NCI-H1048 (cell line): ENCODE data around the gene HSH2D.
"Not testable (repeated sequence)": the region's sequence is repeated elsewhere in the genome, so short reads cannot be mapped to it uniquely, and the experiment has no call there.

Experiments
- DNase-seq: peaks from one replicate; lab custom pipeline; 2025; lab: John Stamatoyannopoulos, UW

The HSH2D gene, protein sequence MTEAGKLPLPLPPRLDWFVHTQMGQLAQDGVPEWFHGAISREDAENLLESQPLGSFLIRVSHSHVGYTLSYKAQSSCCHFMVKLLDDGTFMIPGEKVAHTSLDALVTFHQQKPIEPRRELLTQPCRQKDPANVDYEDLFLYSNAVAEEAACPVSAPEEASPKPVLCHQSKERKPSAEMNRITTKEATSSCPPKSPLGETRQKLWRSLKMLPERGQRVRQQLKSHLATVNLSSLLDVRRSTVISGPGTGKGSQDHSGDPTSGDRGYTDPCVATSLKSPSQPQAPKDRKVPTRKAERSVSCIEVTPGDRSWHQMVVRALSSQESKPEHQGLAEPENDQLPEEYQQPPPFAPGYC

DNA sequence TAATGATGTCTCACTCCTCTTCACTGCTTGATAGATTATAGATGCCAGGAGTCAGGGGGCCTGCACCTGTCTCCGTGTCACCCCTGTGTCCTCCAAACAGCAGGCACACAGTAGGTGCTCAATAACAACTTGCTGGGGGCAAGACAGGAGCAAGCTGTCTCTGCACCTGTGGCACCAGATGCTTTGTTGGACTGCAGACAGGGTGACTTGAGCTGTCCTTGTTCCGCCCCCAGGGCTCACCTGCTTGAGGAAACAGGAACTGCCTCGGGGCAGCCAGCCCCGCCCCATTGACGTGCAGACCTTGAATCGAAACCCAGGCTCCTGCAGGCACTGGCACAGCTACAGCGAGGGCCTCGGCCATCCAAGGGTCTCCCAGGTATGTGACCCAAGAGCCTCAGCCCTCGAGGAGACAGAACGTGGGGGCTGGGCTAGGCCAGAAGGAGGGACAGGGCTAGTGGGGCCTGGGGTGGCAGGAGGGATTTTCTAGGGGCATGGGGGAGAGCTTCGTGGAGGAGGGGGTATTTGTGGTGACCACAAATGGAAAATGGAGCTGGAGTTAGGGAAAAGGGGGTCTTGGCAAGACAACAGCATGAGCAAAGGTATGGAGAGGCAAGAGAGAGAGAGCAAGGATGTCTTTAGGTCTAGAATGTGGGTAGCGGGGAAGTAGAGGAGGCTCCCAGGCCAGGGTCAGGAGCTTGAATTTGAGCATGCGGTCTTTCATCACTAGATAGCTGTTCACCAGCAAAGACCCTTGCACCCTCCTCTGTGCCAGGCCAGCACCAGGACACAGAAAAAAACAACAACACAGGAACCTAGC, at the start of gene HSH2D:
HSH2D (plus strand) TSS at position 287 of the 817 bp plus-strand sequence. CDS start 5,066 bp downstream, outside the sequence.
- no peak for DNase-seq

DNA sequence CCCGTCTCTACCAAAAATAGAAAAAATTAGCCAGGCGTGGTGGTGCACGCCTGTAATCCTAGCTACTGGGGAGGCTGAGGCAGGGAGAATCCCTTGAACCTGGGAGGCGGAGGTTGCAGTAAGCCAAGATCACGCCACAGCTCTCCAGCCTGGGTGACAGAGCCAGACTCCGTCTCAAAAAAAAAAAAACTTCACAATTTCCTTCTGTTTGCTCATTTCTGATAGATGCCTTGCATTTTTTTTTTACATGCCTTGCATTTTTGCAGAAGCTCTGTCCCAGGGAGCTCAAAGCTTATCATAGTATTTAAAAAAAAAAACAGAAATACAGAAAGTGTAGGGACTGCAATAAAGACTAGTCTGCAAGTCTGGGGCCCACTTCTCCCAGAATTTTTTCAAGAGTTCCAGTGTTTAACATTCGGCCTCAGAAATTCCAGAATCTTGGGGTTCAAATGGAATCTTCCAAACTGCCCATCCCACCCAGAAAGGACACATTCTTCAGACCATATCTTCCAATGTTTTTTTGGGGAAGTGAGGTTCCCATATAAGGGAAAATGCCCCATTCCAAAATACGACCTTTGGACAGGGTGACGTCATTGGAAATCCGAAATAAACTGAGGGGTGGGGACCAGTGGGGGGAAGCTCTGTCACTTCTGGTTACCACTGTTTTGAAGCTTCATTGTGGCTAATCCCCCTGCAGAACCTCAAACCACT, 49.0 kb upstream of the HSH2D start:
- DNase-seq, result no peak

DNA sequence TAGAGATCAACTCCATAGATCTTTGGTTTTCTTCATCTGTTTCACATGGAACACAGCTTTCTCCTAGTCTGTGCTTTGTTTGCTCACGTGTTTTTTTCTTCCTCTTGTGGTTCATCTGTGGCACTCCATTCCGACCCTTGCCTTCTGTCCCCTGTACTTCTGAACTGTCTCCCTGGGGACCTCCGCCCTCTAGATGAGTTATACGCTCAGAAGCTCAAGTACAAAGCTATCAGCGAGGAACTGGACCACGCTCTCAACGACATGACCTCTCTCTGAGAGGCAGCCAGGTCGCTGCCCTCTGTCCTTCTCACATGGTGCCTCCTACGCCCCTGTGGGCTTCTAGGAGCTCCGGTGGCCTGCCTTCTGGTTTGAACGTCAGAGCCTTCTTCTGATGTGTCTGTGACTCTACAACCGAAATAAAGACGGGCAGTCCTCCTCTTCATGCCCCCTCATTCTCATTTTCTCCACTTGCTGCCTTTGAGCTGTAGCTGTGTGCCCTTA, 48.4 kb upstream of the HSH2D start:
- DNase-seq, result no peak

DNA sequence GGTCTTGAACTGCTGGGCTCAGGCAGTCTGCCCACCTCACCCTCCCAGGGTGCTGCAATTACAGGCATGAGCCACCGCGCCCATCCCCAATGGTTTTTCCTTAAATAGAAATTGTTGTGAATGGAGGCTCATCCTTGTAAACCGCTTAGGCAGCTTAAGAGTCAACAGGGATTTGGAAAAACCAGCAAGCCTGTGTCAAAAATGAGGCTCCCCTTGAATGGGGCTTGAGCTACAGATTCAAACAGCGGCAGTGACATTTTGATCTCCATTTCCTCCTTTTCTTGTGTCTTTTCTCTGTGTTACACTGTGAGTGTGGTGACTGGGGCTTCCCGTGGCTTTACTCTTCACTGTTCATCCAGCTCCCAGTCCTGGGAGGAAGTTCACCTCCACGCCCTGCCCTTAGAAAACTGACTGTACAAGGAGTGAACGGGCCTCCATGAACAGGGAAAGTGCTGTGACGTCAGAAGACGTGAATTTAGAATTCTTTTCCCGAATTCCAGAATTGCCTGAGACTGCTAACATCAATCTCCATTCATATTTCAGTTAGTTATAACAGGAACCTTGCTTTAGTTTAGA, 47.1 kb upstream of the HSH2D start:
- DNase-seq, result no peak

DNA sequence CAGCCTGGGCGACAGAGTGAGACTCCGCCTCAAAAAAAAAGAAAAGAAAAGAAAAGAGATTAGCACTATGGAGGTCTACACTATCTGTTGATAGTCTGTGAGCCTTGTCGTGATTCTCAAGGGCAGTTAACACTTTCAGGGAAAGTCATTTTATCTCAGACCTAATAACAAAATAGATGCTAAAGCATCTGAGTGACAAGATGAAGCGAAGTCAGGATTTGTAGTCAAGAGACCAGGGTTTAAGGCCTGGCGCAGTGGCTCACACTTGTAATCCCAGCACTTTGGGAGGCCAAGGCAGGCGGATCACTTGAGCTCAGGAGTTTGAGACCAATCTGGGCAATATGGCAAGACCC, 45.1 kb upstream of the HSH2D start:
- DNase-seq, result no peak

DNA sequence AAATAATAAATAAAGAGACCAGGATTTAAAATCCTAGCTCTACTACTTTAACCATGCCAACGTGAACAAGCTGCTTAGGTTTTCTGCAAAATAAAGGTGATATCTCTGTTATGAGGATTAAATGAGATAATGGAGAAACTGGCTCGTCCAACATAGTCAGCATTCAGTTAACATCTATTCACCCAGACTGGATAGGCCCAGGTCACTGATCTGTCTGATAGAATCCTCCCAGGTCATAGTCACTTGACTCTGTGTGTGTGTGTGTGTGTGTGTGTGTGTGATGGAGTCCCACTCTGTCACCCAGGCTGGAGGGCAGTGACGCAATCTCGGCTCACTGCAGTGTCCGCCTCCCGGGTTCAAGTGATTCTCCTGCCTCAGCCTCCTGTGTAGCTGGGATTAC, 44.7 kb upstream of the HSH2D start:
- DNase-seq, result no peak

DNA sequence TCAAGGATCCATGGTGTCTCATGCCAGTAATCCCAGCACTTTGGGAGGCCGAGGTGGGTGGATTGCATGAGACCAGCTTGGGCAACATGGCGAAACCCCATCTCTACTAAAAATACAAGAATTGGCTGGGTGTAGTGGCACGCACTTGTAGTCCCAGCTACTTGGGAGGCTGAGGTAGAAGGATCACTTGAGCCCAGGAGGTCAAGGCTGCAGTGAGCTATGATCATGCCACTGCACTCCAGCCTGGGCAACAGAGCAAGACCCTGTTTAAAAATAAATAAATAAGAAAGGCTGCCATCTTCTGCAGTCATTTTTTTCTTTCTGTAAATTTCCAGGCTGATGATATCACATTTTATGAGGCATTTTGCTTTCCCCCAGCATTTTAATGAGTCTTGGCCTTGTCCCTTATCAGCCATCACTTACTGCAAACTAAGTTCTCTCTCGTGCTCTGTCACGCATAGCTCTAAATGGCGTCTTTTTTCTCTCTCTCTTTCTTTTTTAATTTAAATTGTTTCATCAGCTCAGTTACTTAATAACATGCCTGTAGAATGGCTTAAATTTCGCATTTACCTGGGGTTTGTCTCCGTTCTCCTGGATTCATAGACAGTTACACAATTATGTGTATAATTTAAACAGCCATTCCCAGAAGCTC, 44.0 kb upstream of the HSH2D start:
- not testable (repeated sequence) for DNase-seq

DNA sequence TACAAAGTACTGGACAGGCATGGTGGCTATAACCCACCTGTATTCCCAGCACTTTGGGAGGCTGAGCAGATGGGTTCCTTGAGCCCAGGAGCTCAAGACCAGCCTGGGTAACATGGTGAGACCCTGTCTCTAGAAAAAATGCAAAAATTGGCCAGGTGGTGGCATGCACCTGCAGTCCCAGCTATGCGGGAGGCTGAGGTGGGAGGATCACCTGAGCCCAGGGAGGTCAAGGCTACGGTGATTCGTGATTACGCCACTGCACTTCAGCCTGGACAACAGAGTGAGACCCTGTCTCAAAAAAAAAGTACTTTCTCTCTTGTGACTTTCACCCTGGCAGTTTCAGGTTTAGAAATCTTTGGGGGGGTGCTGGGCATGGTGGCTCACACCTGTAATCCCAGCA, 43.0 kb upstream of the HSH2D start:
- DNase-seq, result no peak

DNA sequence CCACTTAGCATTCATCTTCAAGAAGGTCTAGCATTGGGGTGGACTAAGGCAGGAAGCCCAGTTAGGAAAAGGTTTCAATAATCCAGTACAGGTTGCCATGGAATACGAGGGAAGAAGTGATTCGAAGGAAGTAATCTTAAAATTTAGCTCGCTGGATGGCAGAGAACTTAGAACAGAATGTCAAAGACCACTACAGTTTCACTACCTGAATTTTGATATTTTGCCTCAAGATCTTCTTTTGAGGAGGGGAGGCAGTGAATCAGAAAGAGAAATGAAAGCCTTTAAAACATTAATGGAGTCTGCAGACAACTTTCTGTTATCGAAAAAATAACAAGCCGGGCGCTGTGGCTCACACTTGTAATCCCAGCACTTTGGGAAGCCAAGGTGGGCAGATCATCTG, 38.8 kb upstream of the HSH2D start:
- no peak for DNase-seq

DNA sequence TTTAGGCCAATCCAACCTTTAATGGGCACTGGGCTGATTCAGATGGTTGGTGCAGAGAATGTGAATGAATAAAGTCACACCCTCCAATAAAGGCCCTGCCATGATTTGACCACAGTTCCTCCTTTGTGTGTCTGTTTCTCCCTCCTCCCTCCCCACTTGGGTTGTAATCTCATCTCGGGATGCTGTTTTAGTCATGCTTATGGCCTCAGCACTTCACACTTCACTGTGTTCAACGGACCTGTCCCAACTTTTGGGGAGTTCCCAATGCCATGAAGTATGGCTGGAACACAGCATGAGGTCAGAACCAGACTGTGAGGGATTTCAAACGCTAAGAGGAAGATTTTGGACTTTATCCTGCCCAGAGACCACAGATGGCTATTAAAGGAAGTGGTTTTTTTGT, 37.4 kb upstream of the HSH2D start:
- no peak for DNase-seq

DNA sequence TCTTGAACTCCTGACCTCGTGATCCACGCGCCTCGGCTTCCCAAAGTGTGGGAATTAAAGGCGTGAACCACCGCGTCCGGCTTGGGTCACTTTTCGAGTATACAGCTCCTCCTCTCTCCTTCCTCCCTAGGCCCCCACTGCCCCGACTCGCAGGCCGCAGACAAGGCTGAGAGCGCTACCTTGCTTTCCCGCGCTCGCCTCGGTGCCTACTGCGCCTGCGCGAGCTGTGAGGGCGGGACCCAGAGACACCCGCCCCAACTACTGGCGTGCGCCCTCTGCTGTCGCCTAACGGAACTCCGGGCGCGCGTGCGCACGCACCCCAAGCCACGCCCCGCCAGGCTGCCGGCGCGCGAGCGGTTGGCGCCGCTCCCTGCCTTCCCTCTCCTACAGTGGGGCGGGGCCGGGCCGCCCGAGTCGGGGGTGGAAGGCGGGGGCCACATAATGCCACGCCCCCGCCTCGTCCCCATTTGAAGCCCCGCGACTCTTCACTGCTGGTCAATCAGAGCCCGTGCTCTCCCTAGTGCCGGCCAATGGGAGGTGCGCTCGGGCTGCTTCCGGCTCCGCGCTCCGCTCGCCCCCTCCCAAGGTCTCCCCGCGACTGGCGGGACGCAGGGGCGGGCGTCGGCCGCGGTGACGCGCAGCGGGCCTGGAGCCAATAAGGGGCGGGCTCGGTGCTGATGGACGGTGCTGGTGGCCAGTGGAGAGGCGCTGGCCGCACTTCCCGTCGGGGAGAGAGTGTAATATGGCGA, 32.2 kb upstream of the HSH2D start, which contains the start of gene RAB8A:
RAB8A (plus strand) TSS at position 730 of the 749 bp plus-strand sequence; CDS start at position 743, 13 bp downstream.
- DNase-seq, result peak; percentile 95

DNA sequence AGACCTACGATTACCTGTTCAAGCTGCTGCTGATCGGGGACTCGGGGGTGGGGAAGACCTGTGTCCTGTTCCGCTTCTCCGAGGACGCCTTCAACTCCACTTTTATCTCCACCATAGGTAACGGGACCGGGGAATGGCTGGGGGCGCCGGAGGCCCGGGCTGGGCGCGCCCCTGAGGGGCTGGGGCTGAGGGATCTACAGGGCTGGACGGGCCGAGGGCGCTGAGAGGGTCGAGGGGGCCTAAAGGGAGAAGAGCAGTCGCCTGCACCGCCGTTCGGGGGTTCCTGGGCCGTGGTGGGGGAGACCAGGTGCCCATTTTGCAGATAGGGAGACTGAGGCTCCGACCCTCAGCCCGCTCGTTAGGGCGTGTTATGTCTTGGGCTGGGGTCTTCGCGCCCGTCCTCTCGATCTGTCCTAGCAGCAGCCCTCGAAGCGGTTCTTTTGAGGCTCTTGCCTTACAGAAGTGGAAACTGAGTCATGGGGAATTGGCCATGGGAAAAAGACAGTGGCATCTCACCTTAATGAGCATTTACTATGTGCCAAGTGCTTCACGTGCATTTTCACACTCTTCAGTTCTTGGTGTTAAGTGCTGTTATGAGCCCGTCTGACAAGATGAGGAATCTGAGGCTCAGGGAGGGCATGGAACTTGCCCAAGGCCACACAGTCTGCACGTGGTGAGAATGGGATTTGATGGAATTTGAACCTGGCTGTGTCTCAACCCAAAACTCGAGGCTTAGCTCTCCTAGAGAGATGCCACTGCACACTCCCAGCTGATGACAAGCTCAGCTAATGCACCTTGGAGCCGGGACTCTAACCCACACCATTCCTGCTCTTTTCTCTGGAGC, 31.4 kb upstream of the HSH2D start:
- no peak for DNase-seq

DNA sequence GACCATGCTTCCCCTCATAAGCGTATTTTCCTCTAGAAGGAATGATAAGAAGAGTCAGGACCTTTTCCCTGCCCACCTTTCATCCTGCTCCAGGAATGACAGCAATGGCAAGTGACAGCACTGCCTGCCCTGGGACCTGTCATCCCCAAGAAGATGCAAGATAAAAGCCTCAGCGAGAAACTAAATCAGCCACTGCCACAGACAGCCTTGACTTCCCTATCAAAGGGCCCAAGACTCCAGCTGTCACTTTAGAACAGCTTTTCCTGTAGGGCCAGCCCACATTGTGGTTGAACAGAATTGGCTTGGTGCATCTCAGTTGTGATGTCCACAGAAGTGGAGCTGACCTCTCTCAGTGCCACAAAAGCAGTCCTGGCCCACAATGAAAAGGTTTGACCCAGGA, 30.7 kb upstream of the HSH2D start:
- DNase-seq, result no peak

DNA sequence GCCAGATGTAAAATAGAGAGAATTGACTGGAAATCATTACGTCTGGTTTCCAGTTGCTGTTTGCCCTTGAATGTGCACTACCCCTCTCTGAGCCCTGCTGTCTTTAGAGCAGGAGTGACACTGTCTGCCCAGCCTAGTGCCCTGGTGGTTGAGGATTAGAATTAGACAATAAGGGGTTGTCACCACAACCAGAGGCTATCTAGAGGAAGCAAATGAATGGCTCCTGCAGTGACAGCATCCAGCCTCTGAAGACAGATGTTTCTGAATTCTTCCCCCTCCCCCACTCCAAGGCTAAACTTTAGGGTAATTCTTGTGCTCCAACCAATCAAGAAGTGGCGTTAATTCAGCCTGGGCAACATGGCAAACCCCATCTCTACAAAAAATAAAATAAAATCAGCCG, 29.8 kb upstream of the HSH2D start:
- no peak for DNase-seq

DNA sequence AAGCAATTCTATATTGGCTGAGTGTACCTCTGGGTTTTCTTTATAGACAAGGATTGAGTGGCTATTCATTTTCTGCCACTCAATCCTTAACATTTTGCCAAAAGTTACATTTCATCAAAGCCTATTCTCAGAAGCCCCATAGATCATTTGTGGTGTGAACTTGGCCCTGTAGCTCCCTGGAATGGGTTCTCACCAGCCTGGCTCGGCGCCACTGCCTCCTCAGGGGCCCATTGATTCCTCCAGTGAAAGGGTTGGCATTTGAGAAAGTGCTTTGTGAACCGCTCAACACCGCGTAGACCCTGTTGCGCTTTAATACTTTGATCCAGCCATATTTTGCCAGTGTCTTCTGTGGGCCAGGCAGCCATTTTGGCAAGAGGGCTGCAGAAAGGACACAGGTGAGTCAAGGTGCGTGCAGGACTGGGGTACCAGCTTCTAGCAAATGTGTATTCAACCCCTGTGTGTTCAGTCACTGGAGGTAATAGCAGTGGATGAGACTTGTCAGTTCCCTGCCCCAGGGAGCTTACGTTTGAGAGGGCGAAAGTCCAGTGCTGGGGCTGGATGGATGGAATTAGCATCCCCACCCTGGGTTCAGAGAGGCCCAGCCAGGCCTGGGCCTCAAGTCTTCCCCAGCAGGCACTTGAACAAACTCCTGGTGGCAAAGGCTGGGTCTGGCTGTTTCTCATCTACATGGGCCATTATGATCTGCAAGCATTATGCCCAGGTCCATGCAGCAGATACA, 28.0 kb upstream of the HSH2D start:
- no peak for DNase-seq

DNA sequence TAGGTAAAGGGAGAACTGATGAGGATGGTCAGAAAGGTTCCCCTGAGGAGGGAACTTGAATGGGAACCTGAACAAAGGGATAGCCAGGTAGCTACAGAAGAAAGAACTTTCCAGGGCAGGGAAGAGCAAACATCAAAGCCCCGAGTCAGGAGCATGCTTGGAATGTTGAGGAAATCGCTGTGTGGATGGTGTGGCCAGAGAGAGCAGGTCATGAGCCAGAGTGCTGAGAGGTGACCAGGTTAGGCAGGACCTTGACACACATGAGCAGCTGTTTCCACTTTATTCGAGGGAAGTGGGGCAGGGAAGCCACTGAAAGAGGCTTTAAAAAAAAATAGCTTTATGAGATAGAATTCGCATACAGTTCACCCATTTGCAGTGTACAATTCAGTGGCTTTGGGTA, 27.4 kb upstream of the HSH2D start:
- DNase-seq, result no peak

DNA sequence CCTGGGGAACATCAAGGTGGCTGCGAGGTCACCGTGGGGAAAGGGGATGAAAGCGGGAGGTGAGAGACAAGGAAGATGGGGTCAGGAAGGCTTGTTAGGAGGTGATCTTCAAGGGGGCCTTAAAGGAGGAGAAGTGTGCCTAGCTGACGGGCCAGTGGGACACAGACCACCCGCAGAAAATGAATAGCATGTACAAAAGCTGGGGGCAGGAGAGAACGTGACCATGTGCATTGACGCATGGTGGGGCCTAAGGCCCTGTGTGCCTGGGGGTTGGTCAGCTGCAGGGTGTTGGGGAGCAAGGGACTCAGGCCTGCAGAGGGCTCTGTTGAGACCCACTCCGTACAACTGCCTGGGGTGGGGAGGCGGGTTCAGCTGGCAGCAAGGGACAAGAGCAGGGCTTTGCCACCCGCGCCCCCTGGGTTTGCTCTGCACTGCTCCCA, 25.9 kb upstream of the HSH2D start:
- no peak for DNase-seq

DNA sequence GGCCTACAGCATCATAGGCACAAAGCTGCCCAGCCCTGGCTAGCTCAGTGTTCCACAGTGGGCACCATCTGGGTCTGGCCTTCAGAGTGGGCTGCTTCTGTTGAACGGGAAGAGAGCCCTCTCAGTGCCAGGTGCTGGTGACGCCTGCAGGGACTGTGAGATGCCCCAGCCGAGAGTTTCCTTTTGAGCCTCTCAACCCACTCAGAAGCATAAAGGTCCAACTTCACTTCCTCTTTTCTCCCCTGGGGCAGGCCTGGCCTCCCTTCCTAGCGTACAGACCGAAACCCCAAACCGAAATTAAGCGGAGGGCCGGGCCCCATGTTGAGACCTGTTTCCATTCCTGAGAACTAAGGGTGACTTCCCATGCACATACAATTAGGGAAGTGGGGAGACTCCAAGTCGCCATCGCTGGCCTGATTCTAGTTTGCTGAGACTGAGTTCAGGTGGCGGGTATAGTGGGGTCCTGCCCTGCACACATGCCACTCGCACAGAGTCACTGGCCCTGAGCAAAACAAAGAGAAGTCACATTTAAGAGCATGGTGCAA, 24.9 kb upstream of the HSH2D start:
- no peak for DNase-seq
